Spinal cord (tissue), 10 donors: ENCODE measurements around the gene EPO. TPM values are rescaled to one million over a fixed set of nuclear protein-coding genes. Genes with fewer than 3 reads are reported as not detected.
"Not testable (repeated sequence)": the region's sequence is repeated elsewhere in the genome, so short reads cannot be mapped to it uniquely, and the experiment has no call there.

Source experiments
- DNase-seq, 6 donors: peaks; one replicate each; pipeline versions ENCODE4 v3.0.0 to v3.0.0-alpha.2; 2013 to 2015; ENCODE audit warnings: low spot score in 6 of 6, low read depth in 4 of 6
- H3K27ac ChIP-seq: one replicate; pipeline ENCODE4 v1.5.1; 2013; ENCODE audit warnings: low read depth, low read length, control low read depth
- H3K27me3 ChIP-seq: one replicate; pipeline ENCODE4 v1.6.1; 2013; ENCODE audit warnings: low read length; ENCODE audit not compliant: control insufficient read depth, insufficient read depth
- H3K36me3 ChIP-seq: one replicate; pipeline ENCODE4 v1.6.1; 2013; ENCODE audit warnings: low read length; ENCODE audit not compliant: control insufficient read depth, insufficient read depth
- H3K4me1 ChIP-seq: one replicate; pipeline ENCODE4 v1.6.1; 2013; ENCODE audit warnings: low read length; ENCODE audit not compliant: control insufficient read depth, insufficient read depth
- H3K4me3 ChIP-seq: one replicate; pipeline ENCODE4 v1.5.1; 2013; ENCODE audit warnings: low read depth, low read length, control low read depth
- H3K9me3 ChIP-seq: one replicate; pipeline ENCODE4 v1.6.1; 2013; ENCODE audit warnings: low read length; ENCODE audit not compliant: control insufficient read depth, insufficient read depth
- WGBS: methylation state at CpG from one replicate; pipeline ENCODE4 v1.1.5; 2013; ENCODE audit warnings: missing lambda C conversion rate; ENCODE audit not compliant: insufficient coverage; 5-methylcytosine and 5-hydroxymethylcytosine counted together
- polyA plus RNA-seq, 2 donors: library from polyadenylated mRNA; unstranded; fragments of 120-200 nt; gene quantifications; one replicate each; pipeline ENCODE4 v1.2.1, GENCODE V29; 2013; ENCODE audit not compliant: insufficient read length in 2 of 2
- total RNA-seq, 2 donors: library from RNA; depleted of rRNA in 1 of 2; stranded (reverse); fragments of 120-200 nt in 1 of 2; fragments of >200 nt in 1 of 2; gene quantifications; one replicate each; pipeline versions ENCODE4 v1.2.3 to v1.2.4, GENCODE V29; 2013 to 2014
- donor health status: healthy.

EPO gene
- total and polyA plus RNA-seq, 4 donors = 0.28 to 0.44 (median 0.44) TPM; not detected in 1

DNA sequence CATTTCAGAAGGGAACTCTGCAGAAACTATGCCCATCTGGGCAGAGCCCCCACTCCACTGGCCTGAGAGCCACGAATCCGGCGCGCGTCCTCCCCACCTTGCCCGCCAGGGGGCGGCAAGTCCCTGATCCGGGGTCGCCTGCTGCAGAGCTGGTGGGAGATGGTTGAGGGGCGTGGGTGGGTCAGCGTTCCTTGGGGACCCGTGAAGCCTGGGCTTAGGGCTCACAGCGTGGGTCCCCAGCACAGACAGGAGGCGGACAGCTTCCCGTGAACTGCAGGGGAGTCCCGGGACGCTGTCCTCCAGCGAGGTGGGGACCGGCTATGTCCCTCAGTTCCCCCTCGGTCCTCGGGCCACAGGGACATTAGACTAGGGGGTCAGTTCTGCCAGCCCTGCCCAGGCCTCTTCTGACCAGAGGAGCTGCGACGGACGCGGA lies 14.9 kb upstream of the EPO start:
- Histone ChIP-seq H3K9me3 (no peaks in the 10 kb centered on the region), H3K4me1 (peaks cover 20% of the 10 kb centered on the region), H3K27me3 (no peaks in the 10 kb centered on the region), H3K36me3 (peaks cover 22% of the 10 kb centered on the region), H3K4me3 (peak overlapping the region; percentile 95), H3K27ac (peak overlapping the region; percentile 97)
- WGBS = under 1% methylated on average over 25 of the region's 25 CpGs
- peak; percentile 43 to 91 (median 70) for DNase-seq

DNA sequence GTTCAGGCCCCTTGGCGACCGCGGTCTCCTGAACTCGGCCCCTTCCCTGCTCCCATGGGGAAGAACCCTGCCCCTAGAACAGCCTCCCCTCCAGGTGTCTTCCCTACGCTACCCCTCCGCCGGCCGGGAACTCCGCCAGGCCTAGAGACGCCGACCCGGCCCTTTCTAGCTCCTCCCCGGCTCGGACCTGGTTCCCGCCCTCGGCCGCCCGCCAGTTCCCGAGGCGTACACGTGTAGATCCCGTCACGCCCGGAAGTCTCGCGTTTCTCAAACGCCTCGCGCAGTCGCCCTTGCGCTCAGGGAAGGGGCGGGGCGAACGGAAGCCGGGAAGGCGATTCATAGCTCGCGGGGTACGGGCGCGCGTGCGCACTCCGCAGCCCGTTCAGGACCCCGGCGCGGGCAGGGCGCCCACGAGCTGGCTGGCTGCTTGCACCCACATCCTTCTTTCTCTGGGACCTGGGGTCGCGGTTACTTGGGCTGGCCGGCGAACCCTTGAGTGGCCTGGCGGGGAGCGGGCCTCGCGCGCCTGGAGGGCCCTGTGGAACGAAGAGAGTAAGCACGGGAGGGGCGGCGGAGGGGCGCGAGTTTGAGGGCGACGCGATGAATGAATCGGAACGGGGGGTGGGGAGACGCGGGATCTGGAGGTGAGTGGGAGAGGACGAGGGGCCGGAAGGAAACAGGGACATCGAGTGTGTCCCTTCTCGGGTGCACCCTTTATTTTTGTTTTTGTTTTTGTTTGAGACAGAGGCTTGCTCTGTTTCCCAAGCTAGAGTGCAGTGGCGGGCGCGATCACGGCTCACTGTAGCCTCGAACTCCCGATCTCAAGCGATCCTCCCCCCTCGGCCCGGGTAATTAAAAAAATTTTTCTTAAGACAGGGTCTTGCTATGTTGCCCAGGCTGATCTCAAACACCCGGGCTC lies 14.3 kb upstream of the EPO start, which contains the start of gene POP7:
POP7 (plus strand) TSS at position 369 of the 919 bp plus-strand sequence. CDS start 710 bp downstream, outside the sequence.
- peak within 1 kb of the TSS; percentile 97 for H3K27ac ChIP-seq
- H3K4me1 ChIP-seq = peaks cover 20% of the 10 kb centered on the region
- 0% methylated on average over 83 of the region's 86 CpGs for WGBS
- peaks cover 22% of the 10 kb centered on the region for H3K36me3 ChIP-seq
- DNase-seq = peak; percentile 96 to 99 (median 98)
- peak within 1 kb of the TSS; percentile 95 for H3K4me3 ChIP-seq
- no peaks in the 10 kb centered on the region for H3K9me3 ChIP-seq
- no peaks in the 10 kb centered on the region for H3K27me3 ChIP-seq

DNA sequence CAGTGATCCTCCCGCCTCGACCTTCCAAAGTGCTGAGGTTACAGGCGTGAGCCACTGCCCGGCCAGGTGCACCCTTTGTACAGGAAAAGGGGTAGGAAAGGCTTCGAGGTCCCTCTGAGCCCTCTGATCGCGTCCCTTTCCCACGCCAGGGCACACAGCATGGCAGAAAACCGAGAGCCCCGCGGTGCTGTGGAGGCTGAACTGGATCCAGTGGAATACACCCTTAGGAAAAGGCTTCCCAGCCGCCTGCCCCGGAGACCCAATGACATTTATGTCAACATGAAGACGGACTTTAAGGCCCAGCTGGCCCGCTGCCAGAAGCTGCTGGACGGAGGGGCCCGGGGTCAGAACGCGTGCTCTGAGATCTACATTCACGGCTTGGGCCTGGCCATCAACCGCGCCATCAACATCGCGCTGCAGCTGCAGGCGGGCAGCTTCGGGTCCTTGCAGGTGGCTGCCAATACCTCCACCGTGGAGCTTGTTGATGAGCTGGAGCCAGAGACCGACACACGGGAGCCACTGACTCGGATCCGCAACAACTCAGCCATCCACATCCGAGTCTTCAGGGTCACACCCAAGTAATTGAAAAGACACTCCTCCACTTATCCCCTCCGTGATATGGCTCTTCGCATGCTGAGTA lies 13.5 kb upstream of the EPO start:
- H3K4me3 ChIP-seq = peak overlapping the region; percentile 95
- H3K27ac ChIP-seq = no peak overlapping the region
- H3K27me3 ChIP-seq = no peaks in the 10 kb centered on the region
- H3K9me3 ChIP-seq = no peaks in the 10 kb centered on the region
- DNase-seq = no peak
- peaks cover 23% of the 10 kb centered on the region for H3K4me1 ChIP-seq
- peaks cover 25% of the 10 kb centered on the region for H3K36me3 ChIP-seq
- WGBS = 17% methylated on average over 31 of the region's 34 CpGs

DNA sequence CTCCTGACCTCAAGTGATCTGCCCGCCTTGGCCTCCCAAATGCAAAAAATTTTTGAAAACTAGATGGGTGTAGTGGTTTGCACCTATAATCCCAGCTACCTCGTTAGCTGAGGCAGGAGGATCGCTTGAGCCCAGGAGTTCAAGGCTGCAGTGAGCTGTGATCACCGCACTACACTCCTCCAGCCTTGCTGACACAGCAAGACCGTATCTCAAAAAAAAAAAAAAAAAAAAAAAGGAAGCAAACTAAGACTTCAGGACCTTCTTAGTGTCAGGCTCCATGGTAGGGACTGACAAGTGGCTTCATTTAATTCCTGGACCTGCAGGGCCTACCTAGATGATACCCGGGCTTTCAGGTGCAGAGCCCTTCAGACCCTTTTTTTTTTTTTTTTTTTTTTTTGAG lies 11.9 kb upstream of the EPO start:
- Histone ChIP-seq H3K36me3 (peaks cover 25% of the 10 kb centered on the region), H3K27me3 (no peaks in the 10 kb centered on the region), H3K9me3 (no peaks in the 10 kb centered on the region), H3K27ac (no peak overlapping the region), H3K4me1 (peaks cover 23% of the 10 kb centered on the region), H3K4me3 (no peak overlapping the region)
- 100% methylated on average over 2 of the region's 6 CpGs for WGBS
- no peak for DNase-seq

DNA sequence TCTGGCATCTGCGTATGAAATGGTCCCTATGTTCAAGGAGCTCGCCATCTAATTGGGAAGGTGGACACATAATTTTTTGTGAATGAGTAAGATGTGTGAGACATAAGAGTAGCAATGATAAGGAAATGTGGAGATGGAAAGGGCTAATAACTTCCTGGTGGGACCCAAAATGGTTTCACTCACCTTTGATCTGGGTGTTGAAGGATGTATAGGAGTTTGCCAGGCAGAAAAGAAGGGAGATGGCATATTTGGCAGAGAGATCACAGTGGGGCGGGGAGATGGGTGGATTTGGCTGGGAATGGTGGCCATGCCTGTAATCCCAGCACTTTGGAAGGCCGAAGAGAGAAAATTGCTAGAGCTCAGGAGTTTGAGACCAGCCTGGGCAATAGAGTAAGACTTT lies 9.8 kb upstream of the EPO start:
- Histone ChIP-seq H3K4me3 (no peak overlapping the region), H3K9me3 (no peaks in the 10 kb centered on the region), H3K27me3 (no peaks in the 10 kb centered on the region), H3K4me1 (peaks cover 15% of the 10 kb centered on the region), H3K27ac (no peak overlapping the region), H3K36me3 (peaks cover 25% of the 10 kb centered on the region)
- DNase-seq = no peak
- WGBS = 97% methylated on average over 3 of the region's 4 CpGs

DNA sequence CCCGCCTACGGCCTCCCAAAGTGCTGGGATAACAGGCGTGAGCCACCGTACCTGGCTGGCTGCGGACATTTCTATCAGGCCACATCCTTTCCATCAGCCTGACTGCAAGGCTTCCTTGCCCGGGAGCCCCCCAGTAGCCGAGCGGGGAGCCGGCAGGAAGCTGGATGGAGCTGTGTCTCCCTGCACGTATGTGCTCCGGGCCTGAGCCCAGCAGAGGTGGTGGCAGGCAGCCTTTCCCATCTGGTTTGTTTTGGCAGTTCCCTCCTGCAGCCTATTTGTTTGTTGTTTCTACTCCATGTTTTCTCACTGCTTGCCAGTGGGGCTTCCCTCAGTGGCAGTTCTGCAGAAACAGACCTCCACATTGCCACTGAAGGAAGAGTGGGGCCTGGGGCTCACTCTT lies 8.9 kb upstream of the EPO start:
- H3K4me3 ChIP-seq = no peak overlapping the region
- no peaks in the 10 kb centered on the region for H3K9me3 ChIP-seq
- H3K4me1 ChIP-seq = peaks cover 11% of the 10 kb centered on the region
- H3K27me3 ChIP-seq = no peaks in the 10 kb centered on the region
- no peak overlapping the region for H3K27ac ChIP-seq
- WGBS = 70% methylated on average over 11 of the region's 11 CpGs
- H3K36me3 ChIP-seq = peaks cover 25% of the 10 kb centered on the region
- DNase-seq = peak in 2 of 6 donors; percentile 5 to 76

DNA sequence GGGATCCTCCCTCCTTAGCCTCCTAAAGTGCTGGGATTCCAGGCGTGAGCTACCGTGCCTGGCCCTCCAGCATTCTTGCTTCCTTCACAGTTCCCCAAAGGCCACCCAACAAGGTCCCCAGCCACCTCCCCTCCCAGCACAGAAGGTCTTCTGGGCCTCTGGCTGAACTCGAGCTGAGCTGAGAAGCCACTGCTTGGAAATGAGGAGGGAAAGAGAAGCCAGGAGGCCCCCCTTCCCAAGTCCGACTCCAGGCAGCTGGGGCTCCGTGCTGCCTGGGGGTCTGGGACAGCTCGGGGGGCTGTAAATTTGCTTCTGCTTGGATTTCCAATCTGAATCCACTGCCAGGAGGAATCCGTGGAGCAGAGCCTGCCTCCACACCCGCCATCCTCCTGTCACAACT lies 5.5 kb upstream of the EPO start:
- Histone ChIP-seq H3K27ac (no peak overlapping the region), H3K36me3 (peaks cover 3% of the 10 kb centered on the region), H3K4me3 (no peak overlapping the region), H3K9me3 (no peaks in the 10 kb centered on the region), H3K27me3 (peaks cover 8% of the 10 kb centered on the region), H3K4me1 (peaks cover 3% of the 10 kb centered on the region)
- DNase-seq = no peak
- WGBS = 87% methylated on average over 7 of the region's 8 CpGs

DNA sequence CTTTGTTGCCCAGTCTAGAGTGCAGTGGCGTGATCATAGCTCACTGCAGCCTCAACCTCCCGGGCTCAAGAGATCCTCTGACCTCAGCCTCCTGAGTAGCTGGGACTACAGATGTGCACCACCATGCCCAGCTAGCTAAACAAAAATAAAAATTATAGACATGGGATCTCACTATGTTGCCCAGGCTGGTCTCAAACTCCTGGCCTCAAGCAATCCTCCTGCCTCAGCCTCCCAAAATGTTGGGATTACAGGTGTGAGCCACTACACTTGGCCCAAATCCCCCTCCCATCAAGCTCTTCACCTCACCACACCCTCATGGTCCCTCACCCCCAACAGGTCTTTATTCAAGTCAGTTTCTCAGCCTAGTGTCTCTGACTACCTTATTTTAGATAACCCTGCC lies 3.2 kb upstream of the EPO start:
- H3K4me1 ChIP-seq, H3K27ac ChIP-seq, H3K4me3 ChIP-seq, DNase-seq, H3K9me3 ChIP-seq, H3K36me3 ChIP-seq: not testable (repeated sequence)
- WGBS = 100% methylated on average over 2 of the region's 2 CpGs
- peaks cover 31% of the 10 kb centered on the region for H3K27me3 ChIP-seq

DNA sequence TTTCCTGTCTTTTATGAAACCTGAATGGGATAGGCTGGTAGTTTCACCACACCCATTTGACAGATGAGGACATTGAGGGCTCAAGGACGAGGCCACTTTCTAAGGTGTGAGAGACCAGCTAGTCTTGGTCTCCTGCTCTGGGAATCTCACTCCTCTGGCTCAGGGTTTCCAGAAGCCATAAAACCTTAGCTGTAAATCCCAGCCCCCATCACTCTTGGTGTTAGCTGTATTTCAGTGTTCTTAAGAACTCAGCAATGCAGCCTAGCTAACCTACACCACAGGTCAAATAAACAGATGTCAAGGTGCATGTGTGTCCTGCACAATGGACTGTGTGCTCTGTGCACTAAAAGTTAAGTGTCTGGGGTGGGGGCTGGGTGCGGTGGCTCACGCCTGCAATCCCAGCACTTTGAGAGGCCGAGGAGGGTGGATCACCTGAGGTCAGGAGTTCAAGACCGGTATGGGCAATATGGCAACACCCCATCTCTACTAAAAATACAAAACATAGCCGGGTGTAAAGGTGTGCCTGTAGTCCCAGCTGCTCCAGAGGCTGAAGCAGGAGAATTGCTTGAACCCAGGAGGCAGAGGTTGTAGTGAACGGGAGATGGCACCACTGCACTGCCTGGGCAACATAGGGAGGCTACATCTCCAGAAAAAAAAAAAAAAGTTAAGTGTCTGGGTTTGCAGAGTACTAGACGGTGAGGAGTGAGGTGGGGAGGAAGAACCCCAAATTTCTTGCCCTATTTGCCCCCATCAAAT lies 567 bp upstream of the EPO start:
- DNase-seq = peak in 1 of 6 donors; percentile 6
- peaks cover 37% of the 10 kb centered on the region for H3K27me3 ChIP-seq
- 60% methylated on average over 3 of the region's 8 CpGs for WGBS
- peaks cover 5% of the 10 kb centered on the region for H3K4me1 ChIP-seq
- H3K36me3 ChIP-seq = no peaks in the 10 kb centered on the region
- H3K4me3 ChIP-seq = no peak overlapping the region
- no peak overlapping the region for H3K27ac ChIP-seq
- H3K9me3 ChIP-seq = no peaks in the 10 kb centered on the region
